ENCODE data around the gene UBR2. TPM values are rescaled to one million over a fixed set of nuclear protein-coding genes. Genes with fewer than 3 reads are reported as not detected.

UBR2 gene
- total and polyA plus RNA-seq, 12 donors, result 11.4 to 46.9 (median 30.2) TPM

DNA sequence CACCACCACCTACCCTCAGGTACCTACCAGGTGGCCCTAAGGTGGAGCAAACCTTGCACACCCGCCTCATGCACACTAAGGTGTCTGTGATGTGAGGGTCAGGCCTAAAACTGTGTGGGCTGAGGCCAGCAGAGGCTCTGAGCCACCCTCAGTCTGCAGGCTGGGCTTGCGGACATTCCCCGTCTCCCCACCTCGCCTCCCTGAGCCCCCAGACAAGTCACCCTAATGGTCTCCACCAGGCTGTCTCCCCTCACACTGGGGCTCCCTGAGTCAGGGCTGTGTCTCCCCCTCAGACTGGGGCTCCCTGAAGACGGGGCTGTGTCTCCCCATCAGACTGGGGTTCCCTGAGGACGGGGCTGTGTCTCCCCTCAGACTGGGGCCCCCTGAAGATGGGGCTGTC, 146.0 kb downstream of the UBR2 start:
- TF ChIP-seq, protein P1, sequence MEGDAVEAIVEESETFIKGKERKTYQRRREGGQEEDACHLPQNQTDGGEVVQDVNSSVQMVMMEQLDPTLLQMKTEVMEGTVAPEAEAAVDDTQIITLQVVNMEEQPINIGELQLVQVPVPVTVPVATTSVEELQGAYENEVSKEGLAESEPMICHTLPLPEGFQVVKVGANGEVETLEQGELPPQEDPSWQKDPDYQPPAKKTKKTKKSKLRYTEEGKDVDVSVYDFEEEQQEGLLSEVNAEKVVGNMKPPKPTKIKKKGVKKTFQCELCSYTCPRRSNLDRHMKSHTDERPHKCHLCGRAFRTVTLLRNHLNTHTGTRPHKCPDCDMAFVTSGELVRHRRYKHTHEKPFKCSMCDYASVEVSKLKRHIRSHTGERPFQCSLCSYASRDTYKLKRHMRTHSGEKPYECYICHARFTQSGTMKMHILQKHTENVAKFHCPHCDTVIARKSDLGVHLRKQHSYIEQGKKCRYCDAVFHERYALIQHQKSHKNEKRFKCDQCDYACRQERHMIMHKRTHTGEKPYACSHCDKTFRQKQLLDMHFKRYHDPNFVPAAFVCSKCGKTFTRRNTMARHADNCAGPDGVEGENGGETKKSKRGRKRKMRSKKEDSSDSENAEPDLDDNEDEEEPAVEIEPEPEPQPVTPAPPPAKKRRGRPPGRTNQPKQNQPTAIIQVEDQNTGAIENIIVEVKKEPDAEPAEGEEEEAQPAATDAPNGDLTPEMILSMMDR (IDR thresholded peaks at IDR 0.05), result no peak
- TF ChIP-seq POLR2A (IDR thresholded peaks at IDR 0.05), result no peak
- intact Hi-C loops (cut with DNase I), result no loop called here
- DNase-seq, result no peak

GRCh38 chr6:42710316-42710715, 146.5 kb downstream of the UBR2 start:
- H3K9me3 ChIP-seq (replicated peaks in 1 of 3), result no peaks in the 10 kb centered on the region
- H3K36me3 ChIP-seq (replicated peaks in 1 of 2), result no peaks in the 10 kb centered on the region
- intact Hi-C loops (cut with DNase I), result no loop called here
- H3K27me3 ChIP-seq, result no peaks in the 10 kb centered on the region
- no peak for DNase-seq
- TF ChIP-seq, protein P1 (IDR thresholded peaks at IDR 0.05), result no peak
- TF ChIP-seq POLR2A (IDR thresholded peaks at IDR 0.05), result no peak
- no peak overlapping the region for H3K4me3 ChIP-seq
- no peaks in the 10 kb centered on the region for H3K4me1 ChIP-seq (replicated peaks in 1 of 2)
- WGBS, 4 donors, result 44 to 64% (median 57%) methylated on average over 8 to 9 of the region's 9 CpGs
- H3K27ac ChIP-seq, result no peak overlapping the region

More for the DNA sequence above, 146.0 kb downstream of the UBR2 start:
- Histone ChIP-seq H3K4me3 (no peak overlapping the region), H3K27me3 (no peaks in the 10 kb centered on the region), H3K36me3 (replicated peaks in 1 of 2) (no peaks in the 10 kb centered on the region), H3K4me1 (replicated peaks in 1 of 2) (no peaks in the 10 kb centered on the region), H3K9me3 (replicated peaks in 1 of 3) (no peaks in the 10 kb centered on the region), H3K27ac (no peak overlapping the region)
- 93 to 100% (median 94%) methylated on average over 4 to 6 of the region's 6 CpGs for WGBS, 4 donors

DNA sequence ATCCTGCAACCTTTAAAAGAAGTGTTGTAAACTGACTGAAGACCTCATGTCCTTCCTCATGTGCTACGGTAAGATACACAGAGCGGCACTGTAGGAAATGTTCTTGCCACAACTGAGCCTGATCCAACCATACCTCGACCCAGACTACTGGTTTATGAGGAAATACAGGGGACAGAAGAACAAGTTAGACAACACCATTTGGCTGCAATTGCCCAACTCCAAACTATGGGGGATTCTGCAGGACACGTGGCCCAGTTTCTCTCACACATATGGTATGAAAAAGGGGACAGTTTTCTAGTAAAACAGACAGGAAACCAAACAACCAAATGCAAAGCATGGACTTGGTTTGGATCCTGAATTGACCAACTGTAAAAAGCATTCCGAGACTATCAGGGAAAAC, 148.1 kb downstream of the UBR2 start:
- Histone ChIP-seq H3K4me3 (no peak overlapping the region), H3K27me3 (no peaks in the 10 kb centered on the region), H3K4me1 (replicated peaks in 1 of 2) (no peaks in the 10 kb centered on the region), H3K36me3 (replicated peaks in 1 of 2) (no peaks in the 10 kb centered on the region), H3K27ac (no peak overlapping the region), H3K9me3 (replicated peaks in 1 of 3) (no peaks in the 10 kb centered on the region)
- DNase-seq, result no peak
- 83 to 94% (median 90%) methylated on average over 5 of the region's 5 CpGs for WGBS, 4 donors
- intact Hi-C loops (cut with DNase I), result no loop called here
- TF ChIP-seq POLR2A (IDR thresholded peaks at IDR 0.05), result no peak
- TF ChIP-seq, protein P1 (IDR thresholded peaks at IDR 0.05), result no peak

DNA sequence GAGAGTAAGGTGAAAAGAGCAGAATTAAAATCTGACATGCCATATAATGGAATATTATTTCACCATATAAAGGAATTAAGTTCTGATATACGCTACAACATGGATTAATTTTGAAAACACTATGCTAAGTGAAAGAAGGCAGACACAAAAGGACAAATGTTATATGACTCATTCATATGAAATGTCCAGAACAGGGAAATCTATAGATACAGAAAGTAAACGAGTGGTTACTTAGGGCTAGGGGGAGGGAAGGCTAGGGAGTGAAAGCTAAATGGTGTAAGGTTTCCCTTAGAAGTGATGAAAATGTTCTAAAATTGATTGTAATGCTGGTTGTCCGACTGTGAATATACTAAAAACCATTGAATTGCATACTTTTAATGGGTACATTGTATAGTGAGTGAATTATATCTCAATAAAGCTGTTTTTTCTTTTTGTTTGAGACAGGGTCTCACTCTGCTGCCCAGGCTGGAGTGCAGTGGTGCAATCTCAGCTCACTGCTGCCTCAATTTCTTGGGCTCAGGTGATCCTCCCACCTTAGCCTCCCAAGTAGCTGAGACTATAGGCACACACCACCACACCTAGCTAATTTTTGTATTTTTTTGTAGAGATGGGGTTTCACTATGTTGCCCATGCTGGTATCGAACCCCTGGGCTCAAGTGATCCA, 150.4 kb downstream of the UBR2 start:
- no peak for DNase-seq
- Histone ChIP-seq H3K36me3 (replicated peaks in 1 of 2) (no peaks in the 10 kb centered on the region), H3K27me3 (no peaks in the 10 kb centered on the region), H3K4me1 (replicated peaks in 1 of 2) (no peaks in the 10 kb centered on the region), H3K27ac (no peak overlapping the region), H3K9me3 (replicated peaks in 1 of 3) (no peaks in the 10 kb centered on the region), H3K4me3 (no peak overlapping the region)
- 74 to 84% (median 78%) methylated on average over 4 of the region's 4 CpGs for WGBS, 4 donors
- intact Hi-C loops (cut with DNase I), result no loop called here
- no peak for TF ChIP-seq POLR2A (IDR thresholded peaks at IDR 0.05)
- TF ChIP-seq, protein P1 (IDR thresholded peaks at IDR 0.05), result no peak

Measured in adrenal gland (tissue), 12 donors.